ENCODE results near the gene PAX2.

The PAX2 gene

DNA sequence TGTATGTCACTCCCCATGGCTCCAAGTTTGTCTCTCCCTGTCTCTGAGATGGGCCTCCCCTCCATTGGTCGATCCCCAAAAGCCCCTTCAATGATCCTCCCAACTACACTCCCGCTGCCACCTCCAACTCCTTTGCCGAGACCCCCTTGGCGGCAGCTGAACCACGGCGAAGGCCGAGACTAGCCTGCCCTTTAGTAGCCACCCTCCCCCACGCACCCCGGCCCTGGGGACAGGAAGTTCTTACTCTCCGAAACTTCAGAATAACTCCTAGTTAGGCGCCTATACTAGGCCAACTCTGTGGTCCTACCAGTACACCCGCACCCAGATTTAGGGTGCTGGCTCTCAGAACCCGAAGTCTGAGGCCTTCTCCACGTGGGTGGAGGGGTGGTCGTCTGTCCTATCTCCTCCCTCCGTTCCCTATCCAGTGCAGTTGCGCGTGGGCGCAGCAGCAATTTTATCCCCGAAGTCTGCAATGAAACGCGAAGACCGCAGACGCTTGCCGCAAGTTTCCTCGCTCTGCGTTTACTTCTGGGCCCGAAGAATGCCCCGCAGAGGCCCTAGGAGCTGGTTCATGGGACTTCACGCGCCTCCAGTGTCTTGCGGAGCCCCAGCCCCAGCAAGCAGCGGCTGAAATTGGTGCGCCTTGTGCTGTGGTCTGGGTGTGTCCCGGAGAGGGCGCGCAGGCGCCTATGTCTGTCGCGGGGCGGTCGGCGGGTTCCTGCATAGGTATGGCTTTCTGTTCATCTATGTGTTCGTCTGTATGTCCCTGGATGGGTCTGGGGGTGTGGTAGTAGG, 84.7 kb downstream of the PAX2 start:
- H3K4me3 ChIP-seq (ENCODE audit: low read depth, low read length), result no peak overlapping the region
- no peak for DNase-seq (ENCODE audit: low read depth)
- TF ChIP-seq, protein P1, sequence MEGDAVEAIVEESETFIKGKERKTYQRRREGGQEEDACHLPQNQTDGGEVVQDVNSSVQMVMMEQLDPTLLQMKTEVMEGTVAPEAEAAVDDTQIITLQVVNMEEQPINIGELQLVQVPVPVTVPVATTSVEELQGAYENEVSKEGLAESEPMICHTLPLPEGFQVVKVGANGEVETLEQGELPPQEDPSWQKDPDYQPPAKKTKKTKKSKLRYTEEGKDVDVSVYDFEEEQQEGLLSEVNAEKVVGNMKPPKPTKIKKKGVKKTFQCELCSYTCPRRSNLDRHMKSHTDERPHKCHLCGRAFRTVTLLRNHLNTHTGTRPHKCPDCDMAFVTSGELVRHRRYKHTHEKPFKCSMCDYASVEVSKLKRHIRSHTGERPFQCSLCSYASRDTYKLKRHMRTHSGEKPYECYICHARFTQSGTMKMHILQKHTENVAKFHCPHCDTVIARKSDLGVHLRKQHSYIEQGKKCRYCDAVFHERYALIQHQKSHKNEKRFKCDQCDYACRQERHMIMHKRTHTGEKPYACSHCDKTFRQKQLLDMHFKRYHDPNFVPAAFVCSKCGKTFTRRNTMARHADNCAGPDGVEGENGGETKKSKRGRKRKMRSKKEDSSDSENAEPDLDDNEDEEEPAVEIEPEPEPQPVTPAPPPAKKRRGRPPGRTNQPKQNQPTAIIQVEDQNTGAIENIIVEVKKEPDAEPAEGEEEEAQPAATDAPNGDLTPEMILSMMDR (IDR thresholded peaks at IDR 0.05; ENCODE audit: control insufficient read depth, extremely low read depth, insufficient read depth), result no peak

DNA sequence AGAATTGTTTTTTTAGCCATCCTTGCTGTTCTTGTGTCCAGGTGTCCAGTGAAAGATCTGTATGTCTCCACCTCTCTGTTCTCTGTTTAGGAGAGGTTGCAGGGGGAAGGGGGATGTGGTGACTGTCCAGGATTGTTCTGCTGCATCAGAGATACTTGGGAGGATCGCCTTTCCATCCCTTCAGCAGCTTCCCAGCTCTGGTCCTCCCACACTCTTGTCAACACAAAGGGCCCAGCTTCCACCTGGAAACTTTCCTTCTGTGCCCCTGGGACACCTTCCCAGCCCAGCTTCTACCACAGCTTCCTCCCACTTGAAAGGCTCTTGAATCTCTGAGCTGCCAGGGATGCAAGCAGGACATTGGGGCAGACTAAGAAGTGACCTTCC, 85.3 kb downstream of the PAX2 start:
- TF ChIP-seq, protein P1 (IDR thresholded peaks at IDR 0.05; ENCODE audit: control insufficient read depth, extremely low read depth, insufficient read depth), result no peak
- no peak for DNase-seq (ENCODE audit: low read depth)

DNA sequence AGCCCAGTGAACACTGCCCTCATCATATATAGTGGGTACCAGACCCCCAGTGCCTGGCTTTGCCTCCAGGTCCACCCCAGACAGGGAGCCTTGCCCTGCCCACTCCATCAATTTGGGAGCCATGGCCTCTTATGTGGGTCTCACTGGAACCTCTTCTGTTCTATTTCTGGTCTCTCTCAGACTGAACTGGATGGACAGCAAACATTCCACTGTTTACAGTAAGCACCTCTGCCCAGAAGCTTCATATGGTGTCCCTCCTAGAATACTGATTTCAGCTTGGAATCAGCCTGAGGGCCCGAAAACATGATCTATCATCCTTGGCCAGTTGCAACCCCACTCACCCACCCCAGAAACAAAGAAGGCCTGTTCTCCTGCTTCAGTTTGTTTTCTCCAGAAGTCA, 86.4 kb downstream of the PAX2 start:
- DNase-seq (ENCODE audit: low read depth), result no peak

More for the DNA sequence above, 85.3 kb downstream of the PAX2 start:
- no peak overlapping the region for H3K4me3 ChIP-seq (ENCODE audit: low read depth, low read length)

DNA sequence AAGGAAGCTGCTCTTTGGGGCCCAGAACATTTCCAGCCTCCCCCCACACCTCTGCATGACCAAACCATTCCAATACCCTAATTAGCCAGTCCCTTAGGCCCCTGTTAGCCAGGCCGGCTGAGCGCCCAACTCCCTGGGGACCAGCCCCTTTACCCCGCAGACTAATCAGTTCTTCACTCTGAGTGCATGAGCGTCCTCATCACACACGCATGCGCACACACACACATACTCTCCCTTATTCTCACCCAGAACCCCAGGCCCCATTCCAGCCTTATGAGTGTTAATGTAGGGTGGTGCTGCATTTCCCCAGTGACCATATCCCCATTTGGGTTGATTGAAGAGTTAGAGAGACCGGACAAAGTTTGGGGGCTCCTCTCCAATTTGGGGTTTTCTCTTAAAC, 90.4 kb downstream of the PAX2 start:
- DNase-seq (ENCODE audit: low read depth), result no peak
- TF ChIP-seq, protein P1 (IDR thresholded peaks at IDR 0.05; ENCODE audit: control insufficient read depth, extremely low read depth, insufficient read depth), result no peak
- no peak overlapping the region for H3K4me3 ChIP-seq (ENCODE audit: low read depth, low read length)

More for the DNA sequence above, 86.4 kb downstream of the PAX2 start:
- TF ChIP-seq, protein P1 (IDR thresholded peaks at IDR 0.05; ENCODE audit: control insufficient read depth, extremely low read depth, insufficient read depth), result no peak
- no peak overlapping the region for H3K4me3 ChIP-seq (ENCODE audit: low read depth, low read length)

DNA sequence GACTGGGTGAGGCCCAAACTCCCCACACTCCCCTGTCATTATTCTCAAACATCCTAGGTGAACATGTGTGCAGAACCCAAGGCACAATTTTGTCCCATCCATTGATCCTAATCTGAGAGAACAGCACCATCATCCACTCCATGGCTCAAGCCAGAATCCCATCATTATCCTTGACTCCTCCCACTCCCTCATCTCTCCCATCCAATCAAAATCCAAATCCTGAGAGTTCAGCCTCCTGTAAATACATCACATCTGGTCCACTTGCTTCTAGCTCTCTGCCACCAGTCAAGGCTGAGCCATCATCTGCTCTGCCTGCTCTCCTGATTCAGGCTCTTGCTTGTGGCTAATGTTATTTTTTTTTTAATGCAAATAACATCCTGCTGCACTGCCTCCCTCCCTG, 91.5 kb downstream of the PAX2 start:
- no peak overlapping the region for H3K4me3 ChIP-seq (ENCODE audit: low read depth, low read length)
- no peak for DNase-seq (ENCODE audit: low read depth)
- TF ChIP-seq, protein P1 (IDR thresholded peaks at IDR 0.05; ENCODE audit: control insufficient read depth, extremely low read depth, insufficient read depth), result no peak

DNA sequence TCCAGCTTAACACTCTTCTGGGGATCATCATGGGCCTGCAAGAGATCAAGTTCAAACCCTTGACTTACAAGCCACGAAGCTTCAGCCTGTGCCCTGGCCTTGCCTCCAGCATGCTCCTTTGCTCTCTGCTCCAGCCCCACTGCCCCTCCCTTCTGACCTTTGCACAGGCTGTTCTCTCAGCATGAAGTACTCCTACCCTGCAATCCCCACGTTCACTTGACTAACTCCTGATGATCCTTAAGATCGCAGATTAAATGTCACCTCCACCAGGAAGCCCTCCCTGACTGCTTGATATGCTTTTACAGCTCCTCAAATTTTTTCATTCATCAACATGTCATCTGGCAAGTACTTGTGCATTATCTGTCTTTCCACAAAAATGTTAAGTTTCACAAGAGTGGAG, 91.9 kb downstream of the PAX2 start:
- TF ChIP-seq, protein P1 (IDR thresholded peaks at IDR 0.05; ENCODE audit: control insufficient read depth, extremely low read depth, insufficient read depth), result no peak
- no peak for DNase-seq (ENCODE audit: low read depth)
- no peak overlapping the region for H3K4me3 ChIP-seq (ENCODE audit: low read depth, low read length)

DNA sequence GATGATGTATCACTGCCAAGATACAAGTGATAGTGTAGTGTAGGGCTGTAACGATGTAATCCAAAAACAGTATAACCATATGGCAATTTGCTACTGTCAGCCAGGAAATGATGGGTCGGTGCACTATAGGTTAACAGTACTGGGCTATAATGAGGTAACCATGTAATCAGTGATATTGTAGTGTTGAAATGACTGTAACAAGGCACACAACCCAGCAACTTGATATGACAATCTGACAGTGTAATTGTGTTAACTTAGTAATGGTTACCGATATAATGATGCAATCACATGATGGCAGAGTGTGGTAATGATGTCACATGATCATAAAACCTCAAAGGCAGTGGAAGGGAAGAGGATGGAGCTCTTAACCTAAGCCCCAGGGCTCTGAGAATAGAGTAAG, 93.6 kb downstream of the PAX2 start:
- no peak for DNase-seq (ENCODE audit: low read depth)
- TF ChIP-seq, protein P1 (IDR thresholded peaks at IDR 0.05; ENCODE audit: control insufficient read depth, extremely low read depth, insufficient read depth), result no peak
- no peak overlapping the region for H3K4me3 ChIP-seq (ENCODE audit: low read depth, low read length)
